Fibroblast of skin of right quadriceps (primary cell): ENCODE results near the gene SEC24B.
A peak's percentile ranks its signal among the peaks of the same experiment; 100 is the strongest.
"Not testable (repeated sequence)": the region's sequence is repeated elsewhere in the genome, so short reads cannot be mapped to it uniquely, and the experiment has no call there.

Experiments
- DNase-seq: peaks from one replicate; pipeline ENCODE4 v3.0.0-alpha.2; 2013

Gene SEC24B

GRCh38 chr4:109434007-109434971, 674 bp downstream of the SEC24B start:
- DNase-seq: peak; percentile 17

GRCh38 chr4:109435635-109436034, 2.0 kb downstream of the SEC24B start:
- DNase-seq: no peak

- no peak for DNase-seq
Observed at GRCh38 chr4:109436504-109436903, 2.9 kb downstream of the SEC24B start.

GRCh38 chr4:109440948-109441347, 7.3 kb downstream of the SEC24B start:
- DNase-seq: no peak

- DNase-seq: peak; percentile 10
Observed at GRCh38 chr4:109441862-109442458, 8.3 kb downstream of the SEC24B start.

- no peak for DNase-seq
Observed at GRCh38 chr4:109444182-109444844, 10.7 kb downstream of the SEC24B start.

GRCh38 chr4:109447278-109447677, 13.7 kb downstream of the SEC24B start:
- no peak for DNase-seq

GRCh38 chr4:109451544-109452273, 18.1 kb downstream of the SEC24B start:
- no peak for DNase-seq

- DNase-seq: not testable (repeated sequence)
Observed at GRCh38 chr4:109453110-109453509, 19.5 kb downstream of the SEC24B start.

- no peak for DNase-seq
Observed at GRCh38 chr4:109462297-109462696, 28.7 kb downstream of the SEC24B start.

- peak; percentile 7 for DNase-seq
Observed at GRCh38 chr4:109462802-109463201, 29.2 kb downstream of the SEC24B start.

- DNase-seq: no peak
Observed at GRCh38 chr4:109465069-109465468, 31.5 kb downstream of the SEC24B start.

GRCh38 chr4:109469915-109470314, 36.3 kb downstream of the SEC24B start:
- DNase-seq: no peak

- peak; percentile 53 for DNase-seq
Observed at GRCh38 chr4:109472343-109472761, 38.7 kb downstream of the SEC24B start.

GRCh38 chr4:109473824-109474223, 40.2 kb downstream of the SEC24B start:
- no peak for DNase-seq

GRCh38 chr4:109486007-109486406, 52.4 kb downstream of the SEC24B start:
- DNase-seq: no peak

GRCh38 chr4:109494563-109494962, 60.9 kb downstream of the SEC24B start:
- no peak for DNase-seq

- DNase-seq: no peak
Observed at GRCh38 chr4:109495514-109495913, 61.9 kb downstream of the SEC24B start.

- DNase-seq: no peak
Observed at GRCh38 chr4:109496875-109497274, 63.3 kb downstream of the SEC24B start.

GRCh38 chr4:109497511-109497910, 63.9 kb downstream of the SEC24B start:
- DNase-seq: no peak

GRCh38 chr4:109499513-109499912, 65.9 kb downstream of the SEC24B start:
- DNase-seq: no peak

GRCh38 chr4:109506890-109507289, 73.3 kb downstream of the SEC24B start:
- DNase-seq: no peak

- no peak for DNase-seq
Observed at GRCh38 chr4:109510687-109511086, 77.1 kb downstream of the SEC24B start.
